ENCODE results near the gene MRPS12.
A peak's percentile ranks its signal among the peaks of the same experiment; 100 is the strongest.

MRPS12 gene

GRCh38 chr19:38929929-38930775 is 592 bp upstream of the MRPS12 start, which contains the start of gene SARS2 (continued):
- TF ChIP-seq ZNF280D (tag by site-specific recombination; IDR thresholded peaks at IDR 0.05) = peak; percentile 49; the same call in 1 of the 2 replicates
- 0 out of 2 replicates have a peak, but pooled peaks have one; percentile 55 for TF ChIP-seq KLF9 (tag by site-specific recombination; IDR thresholded peaks at IDR 0.05; ENCODE audit: low read depth)
- no peak for TF ChIP-seq ZNF132 (tag by site-specific recombination; IDR thresholded peaks at IDR 0.05; ENCODE audit: borderline replicate concordance)
- TF ChIP-seq ZBTB49 (tag by site-specific recombination; IDR thresholded peaks at IDR 0.05; ENCODE audit: low read depth) = no peak
- TF ChIP-seq ZNF138 (tag by site-specific recombination; IDR thresholded peaks at IDR 0.05; ENCODE audit: borderline replicate concordance) = 0 out of 2 replicates have a peak, but pooled peaks have one; percentile 27
- TF ChIP-seq ZNF23 (tag by site-specific recombination; IDR thresholded peaks at IDR 0.05; ENCODE audit: borderline replicate concordance) = no peak
- TF ChIP-seq ZNF37A (tag by site-specific recombination; IDR thresholded peaks at IDR 0.05) = no peak
- peak; percentile 95 for TF ChIP-seq BCL11B (tag by site-specific recombination; IDR thresholded peaks at IDR 0.05; ENCODE audit: low read depth)
- TF ChIP-seq ZNF404 (tag by site-specific recombination; IDR thresholded peaks at IDR 0.05) = no peak
- peak; percentile 99 for TF ChIP-seq ZNF2 (tag by site-specific recombination; IDR thresholded peaks at IDR 0.05)
- no peak for TF ChIP-seq ZNF548 (tag by site-specific recombination; IDR thresholded peaks at IDR 0.05)
- TF ChIP-seq ZNF529 (tag by site-specific recombination; IDR thresholded peaks at IDR 0.05; ENCODE audit: insufficient replicate concordance) = no peak
- no peak for TF ChIP-seq ZNF747 (tag by site-specific recombination; IDR thresholded peaks at IDR 0.05)
- TF ChIP-seq ZNF791 (tag by site-specific recombination; IDR thresholded peaks at IDR 0.05) = no peak
- TF ChIP-seq ZNF248 (tag by site-specific recombination; IDR thresholded peaks at IDR 0.05) = no peak
- peak; percentile 39; the same call in 1 of the 2 replicates for TF ChIP-seq ZNF366 (tag by site-specific recombination; conservative IDR thresholded peaks at IDR 0.05)
- TF ChIP-seq ZNF707 (tag by site-specific recombination; IDR thresholded peaks at IDR 0.05) = no peak
- TF ChIP-seq SALL2 (tag by site-specific recombination; IDR thresholded peaks at IDR 0.05; ENCODE audit: borderline replicate concordance) = no peak
- no peak for TF ChIP-seq ZNF513 (tag by site-specific recombination; IDR thresholded peaks at IDR 0.05)
- no peak for TF ChIP-seq ZNF174 (tag by site-specific recombination; IDR thresholded peaks at IDR 0.05)
- TF ChIP-seq ZNF341 (tag by site-specific recombination; IDR thresholded peaks at IDR 0.05; ENCODE audit: low read depth) = peak; percentile 66
- TF ChIP-seq ZSCAN23 (tag by site-specific recombination; IDR thresholded peaks at IDR 0.05) = peak; percentile 85; the same call in 1 of the 2 replicates
- TF ChIP-seq ZNF280C (tag by site-specific recombination; IDR thresholded peaks at IDR 0.05) = no peak
- no peak for TF ChIP-seq ZNF239 (tag by site-specific recombination; IDR thresholded peaks at IDR 0.05)
- no peak for TF ChIP-seq ZNF184 (tag by site-specific recombination; IDR thresholded peaks at IDR 0.05)
- peak; percentile 97 for TF ChIP-seq ZNF580 (tag by site-specific recombination; IDR thresholded peaks at IDR 0.05)
- no peak for TF ChIP-seq ZNF544 (tag by site-specific recombination; IDR thresholded peaks at IDR 0.05)
- no peak for TF ChIP-seq ZNF302 (tag by site-specific recombination; IDR thresholded peaks at IDR 0.05; ENCODE audit: low read depth)
- no peak for TF ChIP-seq ZNF10 (tag by site-specific recombination; IDR thresholded peaks at IDR 0.05)

Data from HEK293 (cell line).